ENCODE measurements around the gene NFATC2.

DNA sequence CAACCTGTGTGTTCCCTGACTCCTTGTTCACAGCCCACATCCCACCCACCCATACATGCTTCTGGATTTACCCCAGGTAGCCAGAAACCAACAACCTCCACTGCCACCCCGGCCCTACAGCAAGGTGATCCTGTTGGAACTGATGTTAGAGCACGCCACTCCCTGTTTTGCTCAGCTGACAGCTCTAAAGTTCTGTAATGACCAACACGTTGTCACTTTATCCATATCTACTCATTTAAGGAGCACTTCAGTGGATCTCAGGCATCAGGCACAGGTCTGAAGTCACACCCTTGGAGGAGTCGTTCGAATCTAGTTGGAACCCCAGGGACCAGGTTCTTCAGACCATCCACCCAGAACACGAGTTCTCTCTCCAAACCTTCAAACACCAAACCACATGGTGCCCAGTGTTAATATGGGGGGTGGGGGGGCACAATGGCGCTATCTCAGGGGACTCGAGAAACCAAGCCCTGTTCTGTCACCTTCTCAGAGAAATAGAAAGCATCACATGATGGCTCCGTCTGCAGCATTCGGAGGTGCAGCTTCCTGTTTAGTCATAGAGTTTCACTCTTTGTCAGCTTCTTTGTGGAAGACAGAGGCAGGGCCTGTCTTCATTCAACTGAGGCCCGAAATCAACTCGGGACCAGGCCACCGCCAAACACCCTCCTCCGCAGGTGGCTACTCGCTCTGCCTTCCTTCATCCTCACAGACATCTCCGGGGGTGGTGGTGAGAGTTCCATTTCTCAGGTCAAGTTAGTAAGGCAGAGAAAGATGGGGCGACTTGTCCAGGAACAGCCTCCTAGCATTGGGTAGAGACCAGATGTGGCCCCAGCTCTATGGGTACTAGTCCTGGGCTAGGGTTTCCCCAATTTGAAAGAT lies 142.2 kb downstream of the NFATC2 start:
- TF ChIP-seq, protein P1, sequence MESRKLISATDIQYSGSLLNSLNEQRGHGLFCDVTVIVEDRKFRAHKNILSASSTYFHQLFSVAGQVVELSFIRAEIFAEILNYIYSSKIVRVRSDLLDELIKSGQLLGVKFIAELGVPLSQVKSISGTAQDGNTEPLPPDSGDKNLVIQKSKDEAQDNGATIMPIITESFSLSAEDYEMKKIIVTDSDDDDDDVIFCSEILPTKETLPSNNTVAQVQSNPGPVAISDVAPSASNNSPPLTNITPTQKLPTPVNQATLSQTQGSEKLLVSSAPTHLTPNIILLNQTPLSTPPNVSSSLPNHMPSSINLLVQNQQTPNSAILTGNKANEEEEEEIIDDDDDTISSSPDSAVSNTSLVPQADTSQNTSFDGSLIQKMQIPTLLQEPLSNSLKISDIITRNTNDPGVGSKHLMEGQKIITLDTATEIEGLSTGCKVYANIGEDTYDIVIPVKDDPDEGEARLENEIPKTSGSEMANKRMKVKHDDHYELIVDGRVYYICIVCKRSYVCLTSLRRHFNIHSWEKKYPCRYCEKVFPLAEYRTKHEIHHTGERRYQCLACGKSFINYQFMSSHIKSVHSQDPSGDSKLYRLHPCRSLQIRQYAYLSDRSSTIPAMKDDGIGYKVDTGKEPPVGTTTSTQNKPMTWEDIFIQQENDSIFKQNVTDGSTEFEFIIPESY (IDR thresholded peaks at IDR 0.05; ENCODE audit: extremely low read depth, insufficient replicate concordance, low read length), result no peak
- TF ChIP-seq, protein P2, sequence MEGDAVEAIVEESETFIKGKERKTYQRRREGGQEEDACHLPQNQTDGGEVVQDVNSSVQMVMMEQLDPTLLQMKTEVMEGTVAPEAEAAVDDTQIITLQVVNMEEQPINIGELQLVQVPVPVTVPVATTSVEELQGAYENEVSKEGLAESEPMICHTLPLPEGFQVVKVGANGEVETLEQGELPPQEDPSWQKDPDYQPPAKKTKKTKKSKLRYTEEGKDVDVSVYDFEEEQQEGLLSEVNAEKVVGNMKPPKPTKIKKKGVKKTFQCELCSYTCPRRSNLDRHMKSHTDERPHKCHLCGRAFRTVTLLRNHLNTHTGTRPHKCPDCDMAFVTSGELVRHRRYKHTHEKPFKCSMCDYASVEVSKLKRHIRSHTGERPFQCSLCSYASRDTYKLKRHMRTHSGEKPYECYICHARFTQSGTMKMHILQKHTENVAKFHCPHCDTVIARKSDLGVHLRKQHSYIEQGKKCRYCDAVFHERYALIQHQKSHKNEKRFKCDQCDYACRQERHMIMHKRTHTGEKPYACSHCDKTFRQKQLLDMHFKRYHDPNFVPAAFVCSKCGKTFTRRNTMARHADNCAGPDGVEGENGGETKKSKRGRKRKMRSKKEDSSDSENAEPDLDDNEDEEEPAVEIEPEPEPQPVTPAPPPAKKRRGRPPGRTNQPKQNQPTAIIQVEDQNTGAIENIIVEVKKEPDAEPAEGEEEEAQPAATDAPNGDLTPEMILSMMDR (IDR thresholded peaks at IDR 0.05 in 2 of 3, conservative IDR thresholded peaks at IDR 0.05 in 1 of 3; ENCODE audit: borderline replicate concordance in 1 of 3, insufficient read depth in 1 of 3, low read depth in 2 of 3, low read length in 2 of 3), result no peak
- TF ChIP-seq, protein P3, sequence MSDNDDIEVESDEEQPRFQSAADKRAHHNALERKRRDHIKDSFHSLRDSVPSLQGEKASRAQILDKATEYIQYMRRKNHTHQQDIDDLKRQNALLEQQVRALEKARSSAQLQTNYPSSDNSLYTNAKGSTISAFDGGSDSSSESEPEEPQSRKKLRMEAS (IDR thresholded peaks at IDR 0.05), result no peak
- TF ChIP-seq YY1 (IDR thresholded peaks at IDR 0.05; ENCODE audit: extremely low read depth, insufficient replicate concordance, low read depth, low read length), result no peak
- TF ChIP-seq EZH2 (IDR thresholded peaks at IDR 0.05), result no peak
- TF ChIP-seq EZH2phosphoT487 (IDR thresholded peaks at IDR 0.05; ENCODE audit: borderline replicate concordance), result no peak

All from HCT116 (cell line).